Endothelial cell of umbilical vein (primary cell): ENCODE measurements around the gene HDAC4. TPM values are rescaled to one million over a fixed set of nuclear protein-coding genes. Genes with fewer than 3 reads are reported as not detected.

Experiments used
- BruUV-seq: library from RNA; stranded (reverse); fragments of 400-500 nt; replicated peaks from 2 replicates; lab custom pipeline; 2021; lab: Mats Ljungman, UMichigan
- CTCF ChIA-PET: fragments of 300-600, 350-600 bp; sonication (Branson Sonifier 250); formaldehyde crosslinking; loops from one replicate; lab custom pipeline; 2021; ENCODE audit warnings: antibody characterized with exemption, inconsistent platforms; lab: Charles Lee
- POLR2A ChIA-PET: fragments of 300-600, 350-600 bp; sonication (Branson Sonifier 250); formaldehyde crosslinking; loops from one replicate; lab custom pipeline; 2021; ENCODE audit warnings: antibody characterized with exemption, inconsistent platforms; lab: Charles Lee
- DNase-seq: peaks from one replicate; pipeline ENCODE4 v3.0.0-alpha.2; 2011; ENCODE audit warnings: low read depth, low spot score
- FAIRE-seq: peaks from 2 replicates; lab custom pipeline; 2011; peaks lifted over from hg19 to GRCh38; lab: Jason Lieb, UNC
- H2AFZ ChIP-seq: 2 replicates; pipeline ENCODE4 v1.6.0; 2012; ENCODE audit warnings: low read depth, low read length, control low read depth, inconsistent platforms
- H3K27ac ChIP-seq: 2 replicates; pipeline ENCODE4 v1.5.1; 2011; ENCODE audit warnings: low read depth, mild to moderate bottlenecking, control low read depth, low read length, moderate library complexity; ENCODE audit not compliant: insufficient read depth
- H3K27me3 ChIP-seq, 2 experiments: 2 replicates each; pipeline versions ENCODE4 v1.6.0 to v1.6.1; 2011; ENCODE audit warnings: low read length in 2 of 2, mixed read lengths in 1 of 2; ENCODE audit not compliant: control insufficient read depth in 2 of 2, insufficient read depth in 2 of 2
- H3K36me3 ChIP-seq, 2 experiments: 2 replicates in 1 of 2; 3 replicates in 1 of 2; pipeline ENCODE4 v1.5.1; 2011; ENCODE audit warnings: low read length in 2 of 2, mild to moderate bottlenecking in 1 of 2, moderate library complexity in 1 of 2; ENCODE audit not compliant: control insufficient read depth in 2 of 2, insufficient read depth in 2 of 2; ENCODE audit errors: extremely low read depth in 1 of 2
- H3K4me1 ChIP-seq: 3 replicates; pipeline ENCODE4 v1.5.1; 2011; ENCODE audit warnings: mild to moderate bottlenecking, low read length; ENCODE audit not compliant: control insufficient read depth, insufficient read depth; ENCODE audit errors: extremely low read depth
- H3K4me2 ChIP-seq: 2 replicates; pipeline ENCODE4 v1.6.1; 2011; ENCODE audit warnings: low read length, control low read depth, mixed read lengths; ENCODE audit not compliant: insufficient read depth
- H3K4me3 ChIP-seq, 3 experiments: fragments of 200-600 bp in 1 of 3; sonication (generic), shearing (Covaris generic) in 1 of 3; replicated peaks in 1 of 3; 2 replicates each; pipeline ENCODE4 v1.5.1; 2011 to 2016; ENCODE audit warnings: control low read depth in 3 of 3, low read length in 3 of 3, mild to moderate bottlenecking in 2 of 3, inconsistent platforms in 1 of 3, low read depth in 1 of 3, moderate library complexity in 1 of 3; ENCODE audit not compliant: insufficient read depth in 1 of 3
- H3K79me2 ChIP-seq: 2 replicates; pipeline ENCODE4 v1.6.0; 2012; ENCODE audit warnings: low read length, inconsistent platforms; ENCODE audit not compliant: control insufficient read depth, insufficient read depth
- H3K9ac ChIP-seq: replicated peaks from 2 replicates; pipeline ENCODE3; 2011; ENCODE audit warnings: low read length, control low read depth; ENCODE audit not compliant: insufficient read depth; ENCODE audit errors: extremely low read depth
- H3K9me1 ChIP-seq: replicated peaks from 3 replicates; pipeline ENCODE4 v1.6.0; 2011; ENCODE audit warnings: mild to moderate bottlenecking, low read length; ENCODE audit not compliant: control insufficient read depth, insufficient read depth; ENCODE audit errors: extremely low read depth
- H3K9me3 ChIP-seq: replicated peaks from 2 replicates; pipeline ENCODE4 v1.5.1; 2012; ENCODE audit warnings: low read length, inconsistent platforms; ENCODE audit not compliant: control insufficient read depth, insufficient read depth
- H4K20me1 ChIP-seq: replicated peaks from 2 replicates; pipeline ENCODE3; 2011; ENCODE audit warnings: mild to moderate bottlenecking, low read length; ENCODE audit not compliant: control insufficient read depth, insufficient read depth; ENCODE audit errors: extremely low read depth
- CTCF ChIP-seq, 2 donors: IDR thresholded peaks; 1 replicate in 1 of 2; 2 replicates in 1 of 2; pipeline ENCODE4 v1.5.1; 2011; ENCODE audit warnings: low read length in 2 of 2, mild to moderate bottlenecking in 2 of 2, moderate library complexity in 2 of 2, control low read depth in 1 of 2, inconsistent platforms in 1 of 2, low read depth in 1 of 2; ENCODE audit not compliant: insufficient read depth in 1 of 2; ENCODE audit errors: extremely low read depth in 1 of 2
- EZH2 ChIP-seq: IDR thresholded peaks from 2 replicates; pipeline ENCODE4 v1.6.1; 2012; ENCODE audit warnings: borderline replicate concordance, low read depth, mild to moderate bottlenecking, moderate library complexity, low read length, inconsistent platforms; ENCODE audit not compliant: severe bottlenecking
- FOS ChIP-seq: IDR thresholded peaks from 2 replicates; pipeline ENCODE4 v1.6.1; 2011; ENCODE audit warnings: mild to moderate bottlenecking, low read length, moderate library complexity, borderline replicate concordance; ENCODE audit not compliant: insufficient read depth
- GATA2 ChIP-seq: IDR thresholded peaks from 2 replicates; pipeline ENCODE4 v1.7.0; 2011; ENCODE audit warnings: low read depth, mild to moderate bottlenecking, moderate library complexity, mixed read lengths, low read length; ENCODE audit not compliant: insufficient read length, insufficient read depth
- JUN ChIP-seq: IDR thresholded peaks from 2 replicates; pipeline ENCODE4 v1.6.1; 2011; ENCODE audit warnings: borderline replicate concordance, low read depth; ENCODE audit not compliant: insufficient read length, insufficient read depth
- MAX ChIP-seq: IDR thresholded peaks from 2 replicates; pipeline ENCODE4 v1.6.1; 2011; ENCODE audit not compliant: insufficient read depth, insufficient read length
- MYC ChIP-seq: IDR thresholded peaks from one replicate; pipeline ENCODE4 v1.6.1; 2011; ENCODE audit warnings: mild to moderate bottlenecking, low read depth, low read length
- POLR2A ChIP-seq: IDR thresholded peaks from 2 replicates; pipeline ENCODE4 v1.6.1; 2012; ENCODE audit warnings: low read depth, mild to moderate bottlenecking, control low read depth, low read length
- POLR2AphosphoS5 ChIP-seq: IDR thresholded peaks from 2 replicates; pipeline ENCODE4 v1.6.1; 2012; ENCODE audit warnings: low read depth, mild to moderate bottlenecking, control low read depth, low read length, moderate library complexity; ENCODE audit not compliant: insufficient read depth
- dilution Hi-C: fragments of 300-500 bp; cut with MboI; formaldehyde crosslinking; loops from one replicate; pipeline ENCODE4 v1.15.0; 2019; ENCODE audit warnings: low sequenced_read_pairs; ENCODE audit not compliant: extremely low pct_ligation_motif_present
- intact Hi-C: fragments of 100-400 bp; cut with micrococcal nuclease; formaldehyde crosslinking; loops from one replicate; pipeline ENCODE4 v1.10.0; 2022
- polyA plus RNA-seq, 4 experiments: library from polyadenylated mRNA; depleted of rRNA in 3 of 4; stranded (reverse) in 3 of 4; unstranded in 1 of 4; fragments of >200 nt; gene quantifications; 2 replicates each; pipeline versions ENCODE4 v1.2.1 to v1.2.3, GENCODE V29; 2011 to 2012; ENCODE audit warnings: missing spikeins in 1 of 4
- total RNA-seq: library from RNA; stranded (reverse); gene quantifications from 2 replicates; pipeline ENCODE4 v1.2.3, GENCODE V29; 2021

The HDAC4 gene
- total and polyA plus RNA-seq, 2 donors (not counting 3 experiments of a cell fraction or from before 2014, with no cell fraction given): 13.4 to 33.0 TPM

GRCh38 chr2:239354132-239354790 is 46.6 kb downstream of the HDAC4 start:
- Histone ChIP-seq H4K20me1 (no peaks in the 10 kb centered on the region), H3K9me3 (no peaks in the 10 kb centered on the region), H3K4me1 (no peaks in the 10 kb centered on the region), H3K4me2 (no peak overlapping the region), H3K36me3 (peaks cover 0 to 3% of the 10 kb centered on the region in 2 experiments), H3K9me1 (no peaks in the 10 kb centered on the region), H3K27me3 (no peaks in the 10 kb centered on the region), H2AFZ (no peak overlapping the region), H3K4me3 (no peak overlapping the region), H3K9ac (no peak overlapping the region), H3K27ac (no peak overlapping the region), H3K79me2 (no peaks in the 10 kb centered on the region)
- CTCF ChIA-PET: interaction anchor here (0.6 kb wide), 1 partner anchor 9 kb away, joined by 3 read pairs; no protein-coding TSS in a partner anchor
- TF ChIP-seq POLR2A (no peak), MAX (no peak), JUN (no peak), FOS (no peak), EZH2 (no peak)
- dilution Hi-C loops: no loop called here
- FAIRE-seq: no peak
- BruUV-seq: no TSS peak
- intact Hi-C loops: loop anchor here (5.0 kb wide), 1 partner anchor 87 kb away; no protein-coding TSS in a partner anchor
- POLR2A ChIA-PET: no interaction called here
- DNase-seq: no peak

- FAIRE-seq (no peak), DNase-seq (no peak)
- TF ChIP-seq EZH2: no peak
- no peak for TF ChIP-seq JUN
- no peak for TF ChIP-seq MAX
- TF ChIP-seq FOS: no peak
- TF ChIP-seq GATA2: no peak
- no peak for TF ChIP-seq POLR2AphosphoS5
- no peak for TF ChIP-seq CTCF (IDR thresholded peaks at IDR 0.05; ENCODE audit: extremely low read depth in 1 of 2, insufficient read depth in 1 of 2, low read depth in 1 of 2, low read length in 2 of 2)
- TF ChIP-seq POLR2A: no peak
- TF ChIP-seq MYC: no peak
- Histone ChIP-seq H3K4me1 (no peaks in the 10 kb centered on the region), H3K27ac (no peak overlapping the region), H3K4me2 (no peak overlapping the region), H4K20me1 (no peaks in the 10 kb centered on the region), H3K9me3 (no peaks in the 10 kb centered on the region), H3K4me3 (no peak overlapping the region), H3K27me3 (no peaks in the 10 kb centered on the region), H3K79me2 (no peaks in the 10 kb centered on the region), H2AFZ (no peak overlapping the region), H3K36me3 (peaks cover 0 to 3% of the 10 kb centered on the region in 2 experiments), H3K9me1 (no peaks in the 10 kb centered on the region), H3K9ac (no peak overlapping the region)
- CTCF ChIA-PET: interaction anchor here (0.6 kb wide), 1 partner anchor 9 kb away, joined by 3 read pairs; no protein-coding TSS in a partner anchor
- POLR2A ChIA-PET: no interaction called here
- dilution Hi-C loops (no loop called here), intact Hi-C loops (loop anchor here (5.0 kb wide), 1 partner anchor 86 kb away; no protein-coding TSS in a partner anchor)
- BruUV-seq: no TSS peak
Observed at GRCh38 chr2:239353692-239354091, 47.1 kb downstream of the HDAC4 start.
